GM21360 (cell line): ENCODE measurements around the gene TBL2.
"Not testable (repeated sequence)": the region's sequence is repeated elsewhere in the genome, so short reads cannot be mapped to it uniquely, and the experiment has no call there.

Source experiments
- ATAC-seq: cut with Tn5 transposase; IDR thresholded peaks from one replicate; pipeline ENCODE4 v1.9.1; 2021; ENCODE audit warnings: mild to moderate bottlenecking, moderate library complexity; ENCODE audit not compliant: unreplicated experiment

TBL2 gene

DNA sequence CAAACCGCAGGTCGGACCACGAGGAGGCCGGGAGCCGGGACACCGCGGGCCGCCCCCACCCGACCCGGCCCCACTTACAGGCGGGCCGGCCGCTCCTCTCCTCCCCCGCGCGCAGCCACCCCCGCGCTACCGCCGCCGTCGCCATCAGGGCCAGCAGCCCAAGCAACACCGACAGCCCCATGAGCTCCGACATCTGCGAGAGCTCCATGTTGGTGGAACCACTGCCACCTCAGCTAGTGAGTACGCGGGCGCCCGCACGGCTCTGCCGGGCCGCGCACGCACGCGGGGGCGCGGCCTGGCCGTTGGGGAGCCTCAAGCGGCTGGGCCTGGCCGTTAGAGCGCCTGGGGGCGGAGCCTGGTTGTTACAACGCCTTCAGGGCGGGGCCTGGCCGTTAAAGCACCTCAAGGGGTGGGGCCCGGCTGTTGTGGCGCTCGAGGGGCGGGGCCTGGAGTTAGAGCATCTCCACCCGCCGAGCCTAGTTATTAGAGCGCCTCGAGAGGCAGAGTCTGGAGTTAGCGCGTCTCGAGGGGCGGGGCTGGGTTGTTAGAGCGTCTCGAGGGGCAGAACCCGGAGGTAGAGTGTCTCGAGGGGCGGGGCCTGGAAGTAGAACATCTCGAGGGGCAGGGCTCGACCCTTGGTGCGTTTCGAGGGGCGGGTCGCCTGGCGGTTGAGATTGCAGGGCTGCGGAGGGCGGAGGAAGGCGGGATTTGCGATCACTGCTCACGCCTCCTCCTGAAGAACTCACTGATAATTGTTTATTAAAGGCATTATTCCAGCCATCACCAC, at the start of gene TBL2:
TSS of gene TBL2 (minus strand) at position 238 of the 787 bp plus-strand sequence. CDS start at position 208, 30 bp downstream.
- ATAC-seq: peak; percentile 86

DNA sequence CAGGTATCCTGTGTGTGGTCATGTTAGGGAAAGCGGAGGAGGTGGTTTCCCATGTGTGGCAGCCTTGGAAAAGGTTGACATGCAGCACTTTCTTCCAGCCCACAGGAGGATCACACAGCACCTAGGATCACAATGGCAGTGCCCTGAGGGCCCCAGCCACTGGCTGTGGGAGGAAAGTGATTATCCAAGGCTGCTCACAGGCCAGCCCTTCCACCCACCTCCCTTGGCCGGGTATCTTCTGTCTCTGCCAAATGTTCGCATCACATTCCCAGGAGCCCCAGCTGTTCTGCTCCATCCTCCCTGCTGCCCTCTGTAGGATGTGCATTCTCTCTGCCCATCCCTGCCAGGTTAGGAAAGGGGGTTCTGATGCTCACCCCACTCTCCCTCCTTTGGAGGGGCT, 48.4 kb upstream of the TBL2 start:
- ATAC-seq: no peak

DNA sequence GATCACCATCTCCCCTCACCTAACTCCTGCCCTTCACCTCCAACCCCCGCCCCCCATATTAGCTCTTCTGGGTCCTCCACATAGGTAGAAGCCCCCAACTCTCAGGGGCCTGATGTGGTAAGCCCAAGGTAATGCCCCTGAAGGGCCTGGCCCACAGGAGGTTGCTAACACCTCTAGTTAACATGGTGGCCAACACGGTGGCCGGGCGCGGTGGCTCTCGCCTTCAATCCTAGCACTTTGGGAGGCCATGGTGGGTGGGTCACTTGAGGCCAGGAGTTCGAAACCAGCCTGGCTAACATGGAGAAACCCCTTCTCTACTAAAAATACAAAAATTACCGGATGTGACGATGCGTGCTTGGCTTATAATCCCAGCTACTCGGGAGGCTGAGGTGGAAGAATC, 46.9 kb upstream of the TBL2 start:
- no peak for ATAC-seq

DNA sequence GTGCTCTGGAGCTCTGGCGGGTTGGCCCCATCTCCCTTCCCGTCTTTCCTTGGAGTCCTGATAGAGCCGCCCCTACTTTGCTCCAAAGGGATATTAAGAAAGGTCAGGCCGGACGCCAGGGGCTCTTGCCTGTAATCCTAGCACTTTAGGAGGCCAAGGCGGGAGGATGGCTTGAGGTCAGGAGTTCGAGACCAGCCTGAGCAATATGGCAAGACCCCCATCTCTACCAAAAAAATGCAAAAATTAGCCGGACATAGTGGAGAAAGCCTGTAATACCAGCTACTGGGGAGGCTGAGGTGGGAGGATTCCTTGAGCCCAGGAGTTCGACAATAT, 46.3 kb upstream of the TBL2 start:
- no peak for ATAC-seq

DNA sequence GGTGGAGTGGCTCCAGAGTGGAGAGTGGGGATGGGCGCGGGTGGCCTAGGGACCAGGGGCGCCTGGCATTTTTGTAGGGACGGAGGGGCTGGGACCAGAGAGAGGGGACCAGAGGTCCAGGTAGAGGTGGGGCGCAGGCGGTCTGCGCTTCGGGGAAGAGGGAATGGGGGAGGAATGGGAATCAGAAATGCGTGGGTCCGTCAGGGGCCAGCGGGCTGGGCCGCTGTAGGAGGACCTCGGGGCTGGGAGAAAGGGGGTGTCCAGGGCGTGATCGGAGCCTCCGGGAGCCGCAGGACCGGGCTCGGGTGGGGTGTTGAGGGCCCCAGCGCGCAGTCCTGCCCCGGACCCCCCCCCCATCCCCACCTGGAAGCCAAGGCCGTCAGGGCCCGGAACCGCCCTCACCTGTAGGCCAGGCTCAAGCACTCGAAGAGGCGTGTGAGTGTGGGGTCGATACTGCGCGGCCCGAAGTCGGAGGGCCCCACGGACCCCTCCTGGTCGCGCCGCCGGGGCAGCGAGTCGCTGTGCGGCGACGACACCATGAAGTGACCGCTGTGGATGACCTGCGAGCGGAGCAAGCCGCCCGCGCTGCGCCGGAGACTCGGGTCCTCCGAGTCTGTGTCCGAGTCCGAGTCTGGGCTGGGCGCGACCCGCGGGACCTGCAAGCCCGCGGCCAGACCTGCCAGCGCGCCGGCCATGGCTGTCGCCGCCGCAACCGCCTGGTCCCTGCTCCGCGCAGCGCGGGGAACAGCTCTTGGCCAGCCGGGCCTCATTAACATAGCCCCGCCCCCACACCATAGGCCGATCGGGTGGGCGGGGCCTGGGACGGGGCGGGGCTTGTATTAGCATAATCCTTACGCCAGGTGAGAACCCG, 45.7 kb upstream of the TBL2 start, which contains the start of gene MLXIPL:
TSS of gene MLXIPL (minus strand) at position 725 of the 871 bp plus-strand sequence. CDS start at position 695, 30 bp downstream.
- no peak for ATAC-seq

DNA sequence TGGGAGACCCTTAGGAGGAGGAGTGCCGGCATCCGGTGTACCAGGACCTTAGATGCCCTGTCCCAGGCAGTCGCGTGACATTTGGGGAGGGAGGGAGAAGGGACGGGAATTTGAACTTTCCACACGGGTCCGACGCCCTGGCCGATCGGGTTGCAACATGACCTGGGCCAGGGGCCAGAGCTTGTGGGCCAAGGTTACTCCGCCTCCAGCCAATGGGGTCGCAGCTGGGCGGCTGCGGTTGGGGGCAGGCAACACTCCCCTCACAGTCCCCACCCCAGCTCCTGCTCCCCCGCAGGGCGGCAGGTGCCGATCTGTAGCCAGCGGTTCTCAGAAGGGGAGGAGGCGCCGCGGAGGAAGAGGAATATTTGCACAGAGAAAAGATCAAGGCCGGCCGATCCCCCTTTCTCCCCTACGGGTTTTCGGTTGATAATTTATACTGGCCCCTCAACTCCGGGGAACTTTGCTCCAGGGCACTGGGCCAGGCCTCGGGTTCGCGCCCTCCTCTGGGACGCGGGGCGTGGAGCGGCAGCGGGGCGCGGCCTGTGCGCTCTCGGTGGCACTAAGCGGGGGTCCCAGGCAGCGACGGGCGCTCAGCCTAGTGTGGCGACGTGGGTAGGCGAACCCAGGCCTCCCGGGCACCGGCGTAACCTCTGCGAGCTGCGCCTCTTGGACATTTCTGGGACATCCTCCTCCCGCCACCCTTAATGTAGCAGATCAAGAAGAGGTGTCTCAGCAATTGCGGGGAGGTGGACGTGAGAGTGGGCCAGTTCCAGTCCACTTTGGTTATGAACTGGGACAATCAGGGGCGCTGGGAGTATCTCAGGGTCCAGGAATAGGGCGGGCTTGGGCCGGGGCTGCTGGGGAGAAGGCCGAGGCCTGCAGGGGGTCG, 44.8 kb upstream of the TBL2 start:
- no peak for ATAC-seq

DNA sequence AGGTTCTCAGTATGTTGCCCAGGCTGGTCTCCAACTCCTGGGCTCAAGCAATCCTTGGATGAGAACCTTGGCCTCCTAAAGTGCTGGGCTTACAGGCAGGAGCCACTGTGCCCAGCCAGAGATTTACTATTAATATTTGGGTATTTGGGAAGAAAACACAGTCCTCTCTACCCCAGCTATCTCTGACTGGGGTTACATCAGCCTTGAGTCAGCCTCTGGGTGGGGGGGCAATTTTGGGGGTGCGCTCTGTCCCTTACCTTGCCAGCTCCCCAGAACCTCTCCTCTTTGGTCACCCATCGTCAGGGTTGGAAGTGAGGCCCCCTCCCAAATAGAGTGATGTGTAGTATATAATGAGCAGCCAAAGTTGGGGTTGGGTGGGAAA, 44.1 kb upstream of the TBL2 start:
- no peak for ATAC-seq

DNA sequence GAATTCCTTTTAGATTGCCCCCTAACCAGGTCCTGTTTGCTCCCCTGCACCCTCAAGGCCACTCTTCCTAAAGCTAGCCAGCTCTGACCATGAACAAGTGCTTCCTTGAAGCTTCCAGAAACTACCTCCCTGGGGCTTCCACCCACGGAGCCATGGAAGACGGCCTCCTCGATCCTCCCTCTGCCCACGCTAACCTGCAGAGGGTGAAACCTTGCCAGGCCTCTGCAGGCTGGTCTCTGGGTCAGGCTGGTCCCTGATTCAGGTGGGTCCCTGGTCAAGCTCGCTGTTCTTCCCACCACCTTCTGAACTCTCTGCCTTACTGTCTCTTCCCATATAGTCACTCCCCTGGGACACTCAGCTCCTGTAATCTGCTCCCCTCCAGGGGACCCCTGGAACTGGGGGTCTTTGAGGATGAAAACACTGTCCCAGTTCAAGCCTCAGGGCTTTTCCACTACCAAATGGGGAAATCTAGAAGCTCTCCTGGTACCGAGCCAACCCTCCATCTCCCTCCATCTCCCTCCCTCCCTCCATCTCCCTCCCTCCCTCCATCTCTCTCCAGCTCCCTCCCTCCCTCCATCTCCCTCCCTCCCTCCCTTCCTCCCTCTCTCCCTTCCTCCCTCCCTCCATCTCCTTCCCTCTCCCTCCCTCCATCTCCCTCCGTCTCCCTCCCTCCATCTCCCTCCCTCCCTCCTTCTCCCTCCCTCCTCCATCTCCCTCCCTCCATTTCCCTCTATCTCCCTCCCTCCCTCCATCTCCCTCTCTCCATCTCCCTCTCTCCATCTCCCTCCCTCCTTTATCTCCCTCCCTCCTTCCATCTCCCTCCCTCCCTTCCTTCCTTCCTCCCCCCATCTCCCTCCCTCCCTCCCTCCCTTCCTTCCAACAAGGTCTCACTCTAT, 43.0 kb upstream of the TBL2 start:
- ATAC-seq: no peak

DNA sequence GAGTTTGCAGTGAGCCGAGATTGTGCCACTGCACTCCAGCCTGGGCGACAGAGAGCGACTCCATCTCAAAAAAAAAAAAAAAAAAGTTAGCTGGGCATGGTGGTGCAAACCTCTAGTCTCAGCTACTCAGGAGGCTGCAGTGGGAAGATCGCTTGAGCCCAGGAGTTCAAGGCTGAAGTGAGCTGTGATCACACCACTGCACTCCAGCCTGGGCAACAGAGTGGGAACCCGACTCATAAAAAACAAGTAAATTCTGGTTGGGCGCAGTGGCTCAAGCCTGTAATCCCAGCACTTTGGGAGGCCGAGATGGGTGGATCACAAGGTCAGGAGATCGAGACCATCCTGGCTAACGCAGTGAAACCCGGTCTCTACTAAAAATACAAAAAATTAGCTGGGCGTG, 41.0 kb upstream of the TBL2 start:
- not testable (repeated sequence) for ATAC-seq

DNA sequence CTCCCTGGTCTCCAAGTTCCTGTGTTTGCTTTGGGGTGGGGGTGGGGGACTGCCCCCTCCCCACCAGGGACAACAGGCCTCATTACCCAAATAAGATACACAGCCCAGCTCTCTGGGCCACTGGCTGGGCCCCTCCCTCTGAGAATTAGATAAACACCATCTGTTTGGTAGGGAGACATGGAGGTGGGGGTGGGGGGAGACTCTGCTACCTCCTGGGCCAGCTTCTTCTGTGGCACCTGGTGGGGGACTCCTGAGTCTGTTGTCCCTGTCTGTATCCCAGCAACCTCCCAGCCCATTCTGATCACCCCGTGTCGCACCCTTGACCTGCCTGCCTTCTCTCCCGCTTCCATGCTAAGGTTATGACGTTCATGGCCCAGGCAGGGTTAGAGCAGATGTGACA, 40.2 kb upstream of the TBL2 start:
- ATAC-seq: no peak

- ATAC-seq: not testable (repeated sequence)
Observed at GRCh38 chr7:73617520-73617919, 39.1 kb upstream of the TBL2 start.

GRCh38 chr7:73615886-73616285, 37.5 kb upstream of the TBL2 start:
- no peak for ATAC-seq

DNA sequence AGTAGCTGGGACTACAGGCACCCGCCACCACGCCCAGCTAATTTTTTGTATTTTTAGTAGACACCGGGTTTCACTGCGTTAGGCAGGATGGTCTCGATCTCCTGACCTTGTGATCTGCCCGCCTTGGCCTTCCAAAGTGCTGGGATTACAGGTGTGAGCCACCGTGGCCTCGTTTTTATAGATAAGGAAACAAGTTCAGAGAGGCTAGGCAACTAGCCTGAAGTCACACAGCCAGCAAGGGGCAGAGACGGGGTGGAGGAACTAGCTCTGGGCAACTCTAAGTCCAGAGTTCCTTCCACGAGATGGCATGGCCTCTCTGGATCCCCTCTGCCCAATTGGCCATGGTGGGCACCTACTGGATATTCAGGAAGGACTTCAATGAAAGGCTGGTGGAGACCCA, 36.6 kb upstream of the TBL2 start:
- not testable (repeated sequence) for ATAC-seq

- ATAC-seq: no peak
Observed at GRCh38 chr7:73613954-73614735, 35.8 kb upstream of the TBL2 start.

GRCh38 chr7:73612598-73613269, 34.4 kb upstream of the TBL2 start:
- ATAC-seq: no peak

DNA sequence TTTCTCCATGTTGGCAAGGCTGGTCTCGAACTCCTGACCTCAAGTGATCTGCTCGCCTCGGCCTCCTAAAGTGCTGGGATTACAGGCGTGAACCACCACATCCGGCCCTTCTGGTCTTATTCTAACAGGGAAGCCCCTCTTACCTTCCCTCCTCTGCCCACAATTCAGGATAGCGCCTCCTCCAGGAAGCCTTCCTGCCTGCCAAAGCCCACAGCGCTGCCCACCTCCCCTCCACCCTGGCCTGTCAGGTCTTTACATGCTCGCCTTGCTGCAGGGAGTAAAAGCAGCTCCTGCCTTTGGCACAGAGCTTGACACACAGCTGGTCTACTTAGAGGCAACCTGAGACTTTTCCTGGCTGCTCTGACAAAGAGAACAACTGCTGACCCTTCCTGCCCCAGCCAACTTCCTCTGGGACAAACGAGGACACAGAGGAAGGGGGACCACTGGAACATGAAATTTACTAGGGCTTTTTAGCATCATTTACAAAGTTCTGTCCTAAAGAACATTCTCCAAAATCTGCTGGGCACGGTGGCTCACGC, 32.7 kb upstream of the TBL2 start:
- ATAC-seq: no peak

- ATAC-seq: no peak
Observed at GRCh38 chr7:73610105-73610504, 31.7 kb upstream of the TBL2 start.

GRCh38 chr7:73607692-73607983, 29.3 kb upstream of the TBL2 start:
- ATAC-seq: not testable (repeated sequence)
